Measurements from ENCODE around the gene TULP4. TPM values are rescaled to one million over a fixed set of nuclear protein-coding genes. Genes with fewer than 3 reads are reported as not detected.
"Not testable (repeated sequence)": the region's sequence is repeated elsewhere in the genome, so short reads cannot be mapped to it uniquely, and the experiment has no call there.

TULP4 gene
- total RNA-seq, 6 experiments from 2014 or later: 27.0 to 42.4 (median 32.3) TPM

DNA sequence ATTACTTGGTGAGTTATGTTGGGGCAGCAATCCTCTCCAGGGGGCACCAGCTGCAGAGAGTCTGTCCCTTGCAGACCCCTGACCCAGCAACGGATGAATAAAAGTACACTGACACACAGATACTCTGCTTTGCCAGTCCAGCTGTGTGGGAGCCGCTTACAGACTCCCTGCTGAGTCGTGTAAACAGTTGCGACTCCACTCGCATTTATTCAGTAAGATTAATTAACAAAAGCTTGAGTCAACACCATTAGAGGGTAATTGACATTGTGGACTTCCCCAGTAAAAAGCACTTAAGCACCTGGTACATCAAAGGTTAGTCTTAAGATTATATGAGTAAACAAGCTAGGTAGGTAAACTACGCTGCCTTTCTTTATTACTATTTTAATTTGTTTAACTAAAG lies 155.7 kb downstream of the TULP4 start:
- 95% methylated on average over 6 of the region's 6 CpGs for WGBS (ENCODE audit: insufficient coverage, low coverage, low lambda C conversion rate, missing lambda C conversion rate)
- TF ChIP-seq CTCF (IDR thresholded peaks at IDR 0.05) (no peak), POLR2A (IDR thresholded peaks at IDR 0.05) (no peak)
- Histone ChIP-seq H3K27me3 (no peaks in the 10 kb centered on the region), H3K36me3 (no peaks in the 10 kb centered on the region), H3K4me3 (no peak overlapping the region), H3K4me1 (no peaks in the 10 kb centered on the region), H3K9me3 (no peaks in the 10 kb centered on the region), H3K27ac (no peak overlapping the region)
- DNase-seq: no peak
- ATAC-seq: no peak
- intact Hi-C loops (cut with DNase I): no loop called here

GRCh38 chr6:158468666-158469065 lies 156.4 kb downstream of the TULP4 start:
- intact Hi-C loops (cut with DNase I): no loop called here
- Histone ChIP-seq H3K27ac (no peak overlapping the region), H3K27me3 (no peaks in the 10 kb centered on the region), H3K4me3 (no peak overlapping the region), H3K36me3 (no peaks in the 10 kb centered on the region), H3K9me3 (no peaks in the 10 kb centered on the region), H3K4me1 (no peaks in the 10 kb centered on the region)
- 93% methylated on average over 6 of the region's 6 CpGs for WGBS (ENCODE audit: insufficient coverage, low coverage, low lambda C conversion rate, missing lambda C conversion rate)
- ATAC-seq (no peak), DNase-seq (no peak)
- TF ChIP-seq POLR2A (IDR thresholded peaks at IDR 0.05) (no peak), CTCF (IDR thresholded peaks at IDR 0.05) (no peak)

DNA sequence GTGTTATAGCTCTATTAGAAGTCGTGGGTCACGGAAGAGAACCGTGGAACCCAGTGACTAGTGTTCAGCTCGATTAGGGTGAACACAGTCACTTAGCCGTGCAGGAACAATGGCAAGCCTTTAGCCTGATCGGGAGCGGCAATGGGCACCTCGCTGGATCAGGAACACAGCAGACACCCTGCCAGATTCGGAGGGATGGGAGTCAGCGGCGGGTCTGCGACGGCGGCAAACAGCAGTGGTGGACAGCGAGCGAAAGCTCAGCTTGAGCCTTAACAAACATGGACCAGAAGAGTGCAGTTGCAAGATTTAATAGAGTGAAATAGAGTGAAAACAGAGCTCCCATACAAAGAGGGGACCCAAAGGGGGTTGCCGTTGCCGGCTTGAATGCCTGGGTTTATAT lies 157.8 kb downstream of the TULP4 start:
- H3K9me3 ChIP-seq; ATAC-seq; H3K36me3 ChIP-seq; DNase-seq; H3K4me3 ChIP-seq; H3K4me1 ChIP-seq; H3K27ac ChIP-seq; H3K27me3 ChIP-seq; intact Hi-C loops (cut with DNase I): not testable (repeated sequence)
- 100% methylated on average over 9 of the region's 18 CpGs for WGBS (ENCODE audit: insufficient coverage, low coverage, low lambda C conversion rate, missing lambda C conversion rate)

GRCh38 chr6:158471339-158471738 lies 159.1 kb downstream of the TULP4 start:
- 88% methylated on average over 3 of the region's 3 CpGs for WGBS (ENCODE audit: insufficient coverage, low coverage, low lambda C conversion rate, missing lambda C conversion rate)
- no peak for ATAC-seq
- Histone ChIP-seq H3K4me3 (no peak overlapping the region), H3K27ac (no peak overlapping the region), H3K27me3 (no peaks in the 10 kb centered on the region), H3K36me3 (no peaks in the 10 kb centered on the region), H3K4me1 (no peaks in the 10 kb centered on the region), H3K9me3 (no peaks in the 10 kb centered on the region)
- intact Hi-C loops (cut with DNase I): no loop called here
- DNase-seq: no peak
- TF ChIP-seq CTCF (IDR thresholded peaks at IDR 0.05) (no peak), POLR2A (IDR thresholded peaks at IDR 0.05) (no peak)

DNA sequence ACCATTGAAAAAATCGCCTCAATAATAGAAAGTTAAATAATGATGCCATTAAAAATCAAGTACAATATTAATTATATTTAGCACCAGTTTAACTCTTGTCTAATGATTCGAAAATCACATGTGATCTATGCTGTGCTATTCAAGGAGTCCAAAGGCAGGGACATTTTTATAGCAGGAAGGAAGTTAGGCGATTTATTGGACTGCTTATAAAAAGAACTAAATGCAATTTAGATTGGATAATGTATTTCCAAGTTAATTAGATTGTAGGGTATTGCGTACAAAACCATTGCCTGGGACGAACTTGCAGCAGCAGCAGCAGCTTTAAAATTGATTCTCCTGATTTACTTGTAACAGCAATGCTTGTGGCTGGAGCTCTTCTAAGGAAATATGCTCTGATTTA lies 160.2 kb downstream of the TULP4 start:
- Histone ChIP-seq H3K36me3 (peaks cover 0 to 2% (median 0%) of the 10 kb centered on the region in 4 donors), H3K4me1 (no peaks in the 10 kb centered on the region), H3K4me3 (no peak overlapping the region), H3K27ac (no peak overlapping the region), H3K9me3 (no peaks in the 10 kb centered on the region), H3K27me3 (no peaks in the 10 kb centered on the region)
- no peak for ATAC-seq
- intact Hi-C loops (cut with DNase I): no loop called here
- no peak for TF ChIP-seq POLR2A (IDR thresholded peaks at IDR 0.05)
- no peak for TF ChIP-seq CTCF (IDR thresholded peaks at IDR 0.05)
- DNase-seq: no peak
- WGBS (ENCODE audit: insufficient coverage, low coverage, low lambda C conversion rate, missing lambda C conversion rate): 70% methylated on average over 5 of the region's 5 CpGs
